Body of pancreas (tissue), 4 donors: Measurements from ENCODE around the gene JMJD6. TPM values are rescaled to one million over a fixed set of nuclear protein-coding genes. Genes with fewer than 3 reads are reported as not detected.
"Not testable (repeated sequence)": the region's sequence is repeated elsewhere in the genome, so short reads cannot be mapped to it uniquely, and the experiment has no call there.

Experiments used
- ATAC-seq: fragments of 150-250 bp; one replicate; pipeline ENCODE4 v1.9.1; 2016
- DNase-seq, 4 donors: peaks; one replicate each; pipeline ENCODE4 v3.0.0-alpha.2; 2019
- H3K27ac ChIP-seq, 4 donors: fragments of 200-600 bp; sonication (generic); 1 replicate in 3 of 4; 2 replicates in 1 of 4; pipeline versions ENCODE4 v1.5.1 to v1.6.1; 2016 to 2019; ENCODE audit warnings: mild to moderate bottlenecking in 1 of 4, mixed read lengths in 1 of 4, moderate library complexity in 1 of 4
- H3K27me3 ChIP-seq, 2 donors: fragments of 200-600 bp; sonication (generic); one replicate each; pipeline ENCODE4 v1.6.0; 2016; ENCODE audit warnings: mild to moderate bottlenecking in 1 of 2
- H3K36me3 ChIP-seq, 2 donors: fragments of 200-600 bp; sonication (generic); replicated peaks in 1 of 2; 2 replicates each; pipeline ENCODE4 v1.5.1; 2016; ENCODE audit warnings: low read depth in 2 of 2; ENCODE audit not compliant: insufficient read depth in 1 of 2
- H3K4me1 ChIP-seq: fragments of 200-600 bp; sonication (generic); one replicate; pipeline ENCODE4 v1.6.0; 2016
- H3K4me3 ChIP-seq, 2 donors: fragments of 200-600 bp; sonication (generic); 1 replicate in 1 of 2; 2 replicates in 1 of 2; pipeline ENCODE4 v1.5.1; 2016 to 2019
- H3K9me3 ChIP-seq, 3 donors: fragments of 200-600 bp; sonication (generic); 1 replicate in 2 of 3; 2 replicates in 1 of 3; pipeline ENCODE4 v1.5.1; 2016
- CTCF ChIP-seq, 7 experiments: fragments of 450-650 bp in 4 of 7; fragments of 200-600 bp in 3 of 7; sonication (generic) in 3 of 7; IDR thresholded peaks; one replicate each; pipeline ENCODE4 v1.5.1; 2016 to 2019; ENCODE audit warnings: antibody characterized with exemption in 7 of 7
- POLR2A ChIP-seq, 3 donors: fragments of 450-650 bp; IDR thresholded peaks; one replicate each; pipeline ENCODE4 v1.6.1; 2016; ENCODE audit warnings: antibody characterized with exemption in 3 of 3, mild to moderate bottlenecking in 2 of 3
- WGBS, 2 donors: methylation state at CpG; one replicate each; pipeline ENCODE4 v1.1.5; 2017; 5-methylcytosine and 5-hydroxymethylcytosine counted together
- intact Hi-C: fragments of 100-400 bp; cut with DNase I; formaldehyde crosslinking; loops from one replicate; pipeline ENCODE4 v1.15.1; 2023
- total RNA-seq, 2 donors: library from RNA; depleted of rRNA; stranded (reverse); fragments of >200 nt; gene quantifications; one replicate each; pipeline ENCODE4 v1.1.0, GENCODE V29; 2016

The JMJD6 gene
- total RNA-seq, 2 donors from 2014 or later, result 15.2 to 20.0 TPM

GRCh38 chr17:76702941-76703637, 23.3 kb downstream of the JMJD6 start:
- intact Hi-C loops, result no loop called here
- peaks cover 26% of the 10 kb centered on the region for H3K4me1 ChIP-seq
- ATAC-seq (no peak), DNase-seq (no peak)
- no peak for TF ChIP-seq POLR2A (IDR thresholded peaks at IDR 0.05)
- no peak overlapping the region for H3K4me3 ChIP-seq
- H3K27ac ChIP-seq, result no peak overlapping the region
- 78 to 82% methylated on average over 10 of the region's 10 CpGs for WGBS, 2 donors
- H3K36me3 ChIP-seq, result no peaks in the 10 kb centered on the region
- no peaks in the 10 kb centered on the region for H3K27me3 ChIP-seq
- H3K9me3 ChIP-seq, result no peaks in the 10 kb centered on the region

GRCh38 chr17:76702076-76702475, 24.3 kb downstream of the JMJD6 start:
- TF ChIP-seq POLR2A (IDR thresholded peaks at IDR 0.05) (no peak), CTCF (IDR thresholded peaks at IDR 0.05) (no peak)
- no peak for ATAC-seq
- Histone ChIP-seq H3K9me3 (no peaks in the 10 kb centered on the region), H3K4me1 (peaks cover 19% of the 10 kb centered on the region), H3K4me3 (no peak overlapping the region), H3K36me3 (no peaks in the 10 kb centered on the region), H3K27me3 (no peaks in the 10 kb centered on the region), H3K27ac (peak overlapping the region in 1 of 4 donors; percentile 2)
- intact Hi-C loops, result no loop called here
- 30 to 52% methylated on average over 2 of the region's 2 CpGs for WGBS, 2 donors
- no peak for DNase-seq

- H3K4me3 ChIP-seq, result no peak overlapping the region
- H3K9me3 ChIP-seq, result no peaks in the 10 kb centered on the region
- no peaks in the 10 kb centered on the region for H3K36me3 ChIP-seq
- ATAC-seq (no peak), DNase-seq (no peak)
- 67 to 76% methylated on average over 10 to 11 of the region's 11 CpGs for WGBS, 2 donors
- intact Hi-C loops, result no loop called here
- peak overlapping the region in 2 of 4 donors; percentile 2 to 67 for H3K27ac ChIP-seq
- no peaks in the 10 kb centered on the region for H3K27me3 ChIP-seq
- H3K4me1 ChIP-seq, result peaks cover 19% of the 10 kb centered on the region
- TF ChIP-seq CTCF (IDR thresholded peaks at IDR 0.05) (no peak), POLR2A (IDR thresholded peaks at IDR 0.05) (no peak)
Observed at GRCh38 chr17:76701471-76701967, 24.9 kb downstream of the JMJD6 start.

GRCh38 chr17:76700617-76701470, 25.6 kb downstream of the JMJD6 start:
- TF ChIP-seq POLR2A (IDR thresholded peaks at IDR 0.05), result no peak
- no peak for TF ChIP-seq CTCF (IDR thresholded peaks at IDR 0.05)
- Histone ChIP-seq H3K4me1 (peaks cover 19% of the 10 kb centered on the region), H3K27me3 (no peaks in the 10 kb centered on the region), H3K4me3 (no peak overlapping the region), H3K36me3 (no peaks in the 10 kb centered on the region), H3K9me3 (no peaks in the 10 kb centered on the region), H3K27ac (peak overlapping the region in 3 of 4 donors; percentile 30 to 67 (median 55))
- DNase-seq (peak in 2 of 4 donors; percentile 29 to 42), ATAC-seq (peak; percentile 49)
- 66 to 77% methylated on average over 32 to 33 of the region's 33 CpGs for WGBS, 2 donors
- intact Hi-C loops, result no loop called here

- DNase-seq (no peak), ATAC-seq (no peak)
- Histone ChIP-seq H3K36me3 (no peaks in the 10 kb centered on the region), H3K27ac (peak overlapping the region in 3 of 4 donors; percentile 30 to 67 (median 55)), H3K27me3 (no peaks in the 10 kb centered on the region), H3K9me3 (no peaks in the 10 kb centered on the region), H3K4me1 (peaks cover 19% of the 10 kb centered on the region), H3K4me3 (no peak overlapping the region)
- 74 to 80% methylated on average over 8 of the region's 8 CpGs for WGBS, 2 donors
- TF ChIP-seq CTCF (IDR thresholded peaks at IDR 0.05) (no peak), POLR2A (IDR thresholded peaks at IDR 0.05) (no peak)
- intact Hi-C loops, result no loop called here
Observed at GRCh38 chr17:76700270-76700616, 26.2 kb downstream of the JMJD6 start.

- intact Hi-C loops, H3K9me3 ChIP-seq, H3K27ac ChIP-seq, H3K27me3 ChIP-seq, ATAC-seq, H3K4me3 ChIP-seq, H3K36me3 ChIP-seq, DNase-seq: not testable (repeated sequence)
- 93% methylated on average over 7 of the region's 7 CpGs for WGBS, 2 donors
- H3K4me1 ChIP-seq, result peaks cover 19% of the 10 kb centered on the region
Observed at GRCh38 chr17:76698466-76698977, 27.9 kb downstream of the JMJD6 start.
